GM19193 (cell line): ENCODE results near the gene EXOC7.

Experiments
- POLR2A ChIP-seq: IDR thresholded peaks from 4 replicates; pipeline ENCODE4 v1.6.1; 2011; ENCODE audit not compliant: insufficient read depth, insufficient read length; ENCODE audit errors: extremely low read depth

EXOC7 gene, protein sequence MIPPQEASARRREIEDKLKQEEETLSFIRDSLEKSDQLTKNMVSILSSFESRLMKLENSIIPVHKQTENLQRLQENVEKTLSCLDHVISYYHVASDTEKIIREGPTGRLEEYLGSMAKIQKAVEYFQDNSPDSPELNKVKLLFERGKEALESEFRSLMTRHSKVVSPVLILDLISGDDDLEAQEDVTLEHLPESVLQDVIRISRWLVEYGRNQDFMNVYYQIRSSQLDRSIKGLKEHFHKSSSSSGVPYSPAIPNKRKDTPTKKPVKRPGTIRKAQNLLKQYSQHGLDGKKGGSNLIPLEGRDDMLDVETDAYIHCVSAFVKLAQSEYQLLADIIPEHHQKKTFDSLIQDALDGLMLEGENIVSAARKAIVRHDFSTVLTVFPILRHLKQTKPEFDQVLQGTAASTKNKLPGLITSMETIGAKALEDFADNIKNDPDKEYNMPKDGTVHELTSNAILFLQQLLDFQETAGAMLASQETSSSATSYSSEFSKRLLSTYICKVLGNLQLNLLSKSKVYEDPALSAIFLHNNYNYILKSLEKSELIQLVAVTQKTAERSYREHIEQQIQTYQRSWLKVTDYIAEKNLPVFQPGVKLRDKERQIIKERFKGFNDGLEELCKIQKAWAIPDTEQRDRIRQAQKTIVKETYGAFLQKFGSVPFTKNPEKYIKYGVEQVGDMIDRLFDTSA

DNA sequence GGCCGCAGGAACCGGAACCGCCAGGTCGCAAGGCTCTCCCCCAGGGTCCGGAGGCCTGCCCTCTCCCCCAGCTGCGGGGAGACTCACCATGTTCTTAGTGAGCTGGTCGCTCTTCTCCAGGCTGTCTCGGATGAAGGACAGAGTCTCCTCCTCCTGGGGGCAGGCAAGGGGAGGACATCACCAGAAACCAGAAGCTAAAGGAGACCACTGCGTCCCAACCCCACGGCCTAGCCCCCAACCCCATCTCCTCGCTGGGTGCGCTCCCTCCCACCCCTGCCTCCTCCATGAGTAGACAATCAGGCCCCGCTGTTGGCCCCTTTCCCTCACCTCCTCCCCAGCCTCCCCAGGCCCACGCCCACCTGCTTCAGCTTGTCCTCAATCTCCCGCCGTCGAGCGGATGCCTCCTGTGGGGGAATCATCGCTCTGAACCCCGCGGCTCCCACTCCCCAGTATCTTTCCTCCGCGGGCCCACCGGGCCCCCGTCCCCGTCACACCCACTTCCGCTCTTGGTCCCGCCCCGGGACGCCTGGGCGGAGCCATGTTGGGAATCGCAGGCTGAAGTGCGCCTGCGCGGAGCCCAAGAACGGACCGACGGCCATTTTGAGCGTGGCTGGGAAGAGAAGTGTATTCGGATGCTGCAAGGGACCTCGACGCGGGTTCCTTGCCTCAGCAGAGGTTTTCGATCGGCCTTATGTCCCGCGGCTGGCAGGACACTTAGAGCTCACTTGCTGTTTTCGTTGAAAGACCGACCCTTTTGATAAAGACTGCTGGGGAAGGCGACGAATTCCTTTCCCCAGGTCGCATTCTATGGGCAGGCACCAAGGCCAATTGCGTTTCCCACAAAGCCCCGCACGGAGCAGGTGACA lies at the start of gene EXOC7:
EXOC7 (minus strand) TSS at position 514 of the 866 bp plus-strand sequence; CDS start at position 419, 95 bp downstream.
- peak; percentile 83 for TF ChIP-seq POLR2A

- no peak for TF ChIP-seq POLR2A
Observed at GRCh38 chr17:76153202-76153601, 49.6 kb upstream of the EXOC7 start.

DNA sequence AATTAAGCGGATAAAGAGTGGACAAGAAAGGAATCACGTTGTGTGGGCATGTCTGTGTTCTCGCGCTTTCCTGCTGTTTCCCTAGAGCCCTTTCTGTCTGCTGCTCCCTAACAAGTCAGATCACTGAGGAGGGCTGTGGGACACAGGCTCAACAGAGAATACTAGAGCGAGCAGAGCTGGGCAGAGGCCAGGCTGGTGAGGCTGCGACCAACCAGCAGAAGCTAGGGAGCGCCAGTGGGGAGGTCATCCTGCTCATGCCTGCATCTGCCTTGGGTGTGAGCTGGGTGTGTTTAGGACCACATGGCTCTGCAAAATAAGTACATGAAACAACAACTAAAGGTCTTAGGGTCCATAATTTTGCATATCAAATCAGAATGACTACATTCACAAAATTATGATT lies 49.0 kb upstream of the EXOC7 start:
- no peak for TF ChIP-seq POLR2A

DNA sequence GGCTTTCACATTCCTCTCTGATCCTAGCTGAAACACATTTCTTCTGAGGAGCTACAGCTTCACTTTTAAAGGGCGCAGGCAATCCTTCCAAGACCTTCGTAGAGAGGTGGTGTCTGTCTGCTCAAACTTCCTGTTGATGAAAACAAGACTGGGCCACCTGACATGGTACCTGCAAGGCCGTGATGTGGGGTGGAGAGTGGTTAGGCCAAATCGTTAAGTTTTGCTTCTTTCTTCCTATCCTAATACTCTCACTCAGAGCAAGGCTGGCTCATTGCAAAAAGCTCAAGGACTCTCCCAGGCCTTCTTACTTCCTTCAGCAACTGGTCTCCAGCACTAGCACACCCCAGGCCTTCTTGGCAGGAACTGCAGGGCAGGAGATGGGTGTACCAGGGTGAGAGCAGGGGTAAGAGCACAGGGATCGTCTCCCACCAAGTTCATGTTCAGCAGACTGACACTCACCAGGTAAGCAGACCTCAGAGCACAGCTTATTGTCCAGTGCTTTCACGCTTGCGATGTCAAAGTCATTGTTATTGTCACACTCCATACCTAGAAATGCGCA lies 48.4 kb upstream of the EXOC7 start:
- no peak for TF ChIP-seq POLR2A

DNA sequence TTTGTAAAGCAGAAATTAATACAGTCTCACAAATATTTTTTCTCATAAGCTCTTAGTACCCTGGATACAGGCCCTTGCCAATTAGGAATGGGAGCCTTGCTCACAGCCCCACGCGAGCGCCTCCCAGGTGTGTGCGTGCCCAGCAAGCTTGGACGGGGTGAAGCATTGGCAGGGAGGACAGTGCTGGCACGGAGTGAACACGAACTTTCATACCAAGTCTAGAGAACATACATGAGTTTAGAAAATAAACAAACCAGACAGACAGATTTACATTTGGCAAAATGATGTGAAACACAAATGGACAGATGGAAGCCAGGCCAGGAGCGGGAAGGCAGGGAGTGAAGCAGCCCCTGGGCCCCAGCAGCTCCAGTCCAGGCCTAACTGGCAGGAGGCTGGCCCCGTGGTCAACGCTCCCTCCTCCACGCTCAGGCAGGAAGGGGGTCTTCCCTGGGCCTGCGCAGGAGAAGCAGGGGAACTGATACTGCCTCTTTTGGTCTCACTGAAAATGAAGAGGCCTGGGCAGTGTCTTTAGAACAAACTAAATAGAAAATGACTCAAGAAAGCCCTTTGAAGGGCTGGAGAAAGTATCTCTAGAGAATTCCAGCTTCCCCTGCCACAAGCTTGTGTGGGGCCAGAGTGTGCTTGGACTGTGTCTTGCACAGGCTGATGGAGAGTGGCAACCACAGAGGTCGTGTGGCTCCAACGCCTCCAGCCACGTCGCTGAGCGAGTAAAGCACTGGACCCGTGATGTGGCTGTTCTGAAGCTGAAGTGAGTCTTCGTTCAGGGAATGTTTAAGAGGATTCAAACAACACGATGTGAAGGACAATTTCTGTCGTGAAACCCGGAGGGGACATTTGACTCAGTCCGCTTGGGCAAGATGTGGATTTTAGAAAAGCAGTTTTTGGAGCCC lies 47.4 kb upstream of the EXOC7 start:
- no peak for TF ChIP-seq POLR2A

DNA sequence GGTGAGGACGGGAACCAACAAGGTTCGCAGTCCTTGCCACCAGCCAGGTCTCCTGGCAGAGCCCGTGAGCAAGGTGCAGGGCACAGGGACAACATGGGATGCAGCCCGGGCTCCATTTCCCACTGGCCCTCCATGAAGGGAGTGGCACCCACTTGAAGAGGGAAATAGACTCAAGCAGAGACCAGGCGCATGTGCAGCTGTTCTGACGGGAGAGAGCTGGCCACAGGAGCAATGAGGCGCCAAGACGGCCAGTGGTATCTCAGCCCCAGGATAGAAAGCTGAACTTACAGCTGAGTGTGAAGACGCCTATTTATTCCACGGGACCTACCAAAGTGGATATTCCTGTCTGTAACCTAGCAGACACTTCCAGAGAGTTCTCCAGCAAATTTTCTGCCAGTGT lies 45.6 kb upstream of the EXOC7 start:
- TF ChIP-seq POLR2A = no peak

DNA sequence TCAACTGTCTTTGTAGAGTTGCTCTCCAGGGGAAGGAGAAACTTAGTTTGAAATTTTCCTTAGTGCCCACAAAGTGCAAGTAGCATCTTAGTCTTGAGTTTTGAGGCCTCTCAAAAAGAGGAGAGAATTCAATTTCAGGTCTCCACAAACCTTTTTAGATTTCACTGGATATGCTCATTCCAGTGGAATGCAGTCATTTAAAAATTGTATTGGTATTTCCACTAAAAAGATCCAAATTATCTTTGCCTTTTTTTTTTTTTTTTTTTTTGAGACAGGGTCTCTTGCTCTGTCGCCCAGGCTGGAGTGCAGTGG lies 44.4 kb upstream of the EXOC7 start:
- no peak for TF ChIP-seq POLR2A

DNA sequence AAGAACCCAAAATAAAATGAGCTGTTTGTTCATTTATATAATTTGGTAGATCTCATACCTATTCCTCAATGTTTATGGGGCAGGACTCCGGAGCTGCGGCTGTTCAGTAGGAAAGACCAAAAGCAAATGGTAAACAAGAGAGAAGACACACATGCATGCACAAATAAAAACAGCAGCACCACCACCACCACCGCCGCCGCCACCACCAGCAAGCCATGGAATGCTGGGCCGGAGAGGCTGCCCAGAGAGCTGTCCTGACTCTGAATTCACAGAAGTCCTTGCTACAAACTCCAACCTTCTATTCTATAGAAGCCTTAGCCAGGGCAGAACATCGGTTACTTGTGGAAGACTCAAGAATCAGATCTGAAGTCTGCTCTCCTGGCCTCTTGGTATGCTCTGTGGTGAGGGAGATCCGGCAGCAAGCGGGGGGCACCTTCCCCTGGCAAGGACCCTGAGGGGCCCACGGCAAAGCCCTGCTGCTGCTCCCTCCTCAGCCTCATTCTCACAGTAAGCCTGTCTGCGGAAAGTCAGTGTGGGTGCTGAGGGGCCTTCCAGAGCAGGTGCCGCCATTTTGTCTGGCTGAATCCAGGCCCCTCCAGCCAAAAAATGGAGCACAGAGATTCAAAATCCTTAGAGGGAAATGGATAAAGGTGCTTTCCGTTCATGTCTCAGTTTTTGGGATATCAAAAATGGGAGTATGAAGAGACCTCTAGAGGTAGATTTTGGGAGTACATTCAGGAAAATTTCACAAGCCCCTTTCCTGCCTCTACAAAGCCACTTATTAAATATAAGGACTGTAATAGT lies 43.8 kb upstream of the EXOC7 start:
- no peak for TF ChIP-seq POLR2A

- TF ChIP-seq POLR2A = no peak
Observed at GRCh38 chr17:76146053-76146851, 42.7 kb upstream of the EXOC7 start.

DNA sequence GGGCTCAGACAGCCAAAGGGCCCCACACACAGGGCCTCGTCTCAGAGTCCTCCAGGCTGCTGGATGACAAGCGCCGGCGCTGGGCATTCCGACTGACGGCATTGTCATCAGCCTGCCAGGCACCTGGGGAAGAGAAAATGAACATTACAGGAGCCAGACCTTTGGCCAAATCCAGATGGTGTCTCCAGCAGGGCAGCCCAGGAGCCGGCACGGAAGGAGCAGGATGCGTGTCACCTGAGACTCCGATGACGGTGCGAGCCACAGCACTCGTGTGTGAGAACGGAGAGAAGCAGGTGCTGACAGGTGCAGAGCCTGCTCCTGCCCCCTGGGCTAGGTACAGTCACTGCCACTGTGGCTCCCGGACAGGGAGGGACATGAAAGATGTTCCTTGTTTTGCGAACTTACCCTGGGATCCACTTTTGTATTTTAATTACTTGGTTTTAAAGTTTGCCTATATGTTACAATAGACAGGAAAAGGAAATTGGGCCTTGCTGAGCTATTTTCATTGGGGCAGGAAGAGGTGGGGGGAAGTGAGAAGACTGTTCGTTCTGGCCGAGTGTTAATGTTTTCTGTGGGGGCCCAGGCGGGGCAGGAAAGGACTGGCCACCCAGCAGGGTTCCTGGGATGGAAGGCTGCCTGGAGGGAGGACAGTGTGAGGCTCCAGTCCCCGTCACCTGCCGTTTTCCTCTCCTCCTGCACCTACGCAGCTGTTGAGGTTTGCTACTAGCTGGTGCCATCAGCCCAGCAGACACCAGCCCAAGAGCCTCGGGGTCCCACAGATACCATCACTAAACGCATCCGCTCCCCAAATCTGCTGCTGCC lies 41.9 kb upstream of the EXOC7 start:
- TF ChIP-seq POLR2A = no peak

GRCh38 chr17:76142585-76143041 lies 39.0 kb upstream of the EXOC7 start:
- no peak for TF ChIP-seq POLR2A

DNA sequence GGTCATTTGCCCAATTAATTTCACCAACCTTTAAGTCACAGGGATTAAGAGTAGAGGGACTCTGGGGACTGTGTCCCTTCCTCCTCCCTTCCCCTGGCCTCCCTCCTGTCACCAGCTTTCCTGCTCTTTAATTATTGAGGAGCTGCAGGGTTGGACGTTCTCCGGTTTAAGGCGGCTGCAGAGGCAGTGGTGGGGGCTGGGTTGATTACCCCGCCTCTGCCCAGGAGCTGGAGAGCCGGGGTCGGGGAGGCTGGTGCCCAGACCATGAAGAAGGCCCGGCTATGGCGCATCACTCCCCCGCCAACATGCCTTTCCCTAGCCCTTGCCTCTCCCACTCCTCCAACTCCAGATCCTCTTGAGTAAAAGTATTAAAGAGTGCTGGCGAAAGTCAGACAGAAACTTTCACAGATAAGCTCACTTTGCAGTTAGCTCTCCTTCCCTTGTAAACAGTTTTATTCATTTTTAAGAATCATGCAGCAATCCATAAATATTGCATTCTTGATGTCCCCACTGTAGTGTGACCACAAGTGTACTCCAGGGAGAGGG lies 38.5 kb upstream of the EXOC7 start:
- TF ChIP-seq POLR2A = no peak
